NCI-H510A (cell line): ENCODE data around the gene TRPM8.

Experiments
- DNase-seq: peaks from one replicate; lab custom pipeline; 2025; lab: John Stamatoyannopoulos, UW

TRPM8 gene

GRCh38 chr2:234002281-234002680 lies 85.1 kb downstream of the TRPM8 start:
- no peak for DNase-seq

- no peak for DNase-seq
Measured at GRCh38 chr2:234003972-234004617, 86.9 kb downstream of the TRPM8 start.

GRCh38 chr2:234005126-234005525 lies 88.0 kb downstream of the TRPM8 start:
- DNase-seq: no peak

- DNase-seq: no peak
Measured at GRCh38 chr2:234006501-234006900, 89.3 kb downstream of the TRPM8 start.

GRCh38 chr2:234014427-234014826 lies 97.3 kb downstream of the TRPM8 start:
- DNase-seq: no peak

GRCh38 chr2:234015861-234016260 lies 98.7 kb downstream of the TRPM8 start:
- DNase-seq: no peak

GRCh38 chr2:234019896-234020295 lies 102.7 kb downstream of the TRPM8 start:
- DNase-seq: no peak

GRCh38 chr2:234020332-234020731 lies 103.2 kb downstream of the TRPM8 start:
- no peak for DNase-seq

- no peak for DNase-seq
Measured at GRCh38 chr2:234022424-234022823, 105.3 kb downstream of the TRPM8 start.

- no peak for DNase-seq
Measured at GRCh38 chr2:234024304-234024703, 107.1 kb downstream of the TRPM8 start.

- no peak for DNase-seq
Measured at GRCh38 chr2:234025466-234025865, 108.3 kb downstream of the TRPM8 start.

GRCh38 chr2:234025891-234026401 lies 108.8 kb downstream of the TRPM8 start:
- no peak for DNase-seq

GRCh38 chr2:234026693-234027254 lies 109.6 kb downstream of the TRPM8 start:
- no peak for DNase-seq

- no peak for DNase-seq
Measured at GRCh38 chr2:234027641-234028040, 110.5 kb downstream of the TRPM8 start.

- no peak for DNase-seq
Measured at GRCh38 chr2:234029150-234029733, 112.1 kb downstream of the TRPM8 start.

- DNase-seq: no peak
Measured at GRCh38 chr2:234031207-234031606, 114.0 kb downstream of the TRPM8 start.

- no peak for DNase-seq
Measured at GRCh38 chr2:234032279-234032856, 115.2 kb downstream of the TRPM8 start.

- DNase-seq: no peak
Measured at GRCh38 chr2:234033174-234033573, 116.0 kb downstream of the TRPM8 start.

- DNase-seq: no peak
Measured at GRCh38 chr2:234033885-234034284, 116.7 kb downstream of the TRPM8 start.

GRCh38 chr2:234038076-234038802 lies 121.1 kb downstream of the TRPM8 start:
- DNase-seq: no peak

GRCh38 chr2:234044157-234044556 lies 127.0 kb downstream of the TRPM8 start:
- no peak for DNase-seq

GRCh38 chr2:234046521-234046920 lies 129.3 kb downstream of the TRPM8 start:
- DNase-seq: no peak
